HEK293 (cell line): ENCODE data around the gene PSD4.

Experiments used
- CTCF ChIP-seq: fragments of 450-650 bp; formaldehyde crosslinking; IDR thresholded peaks from 2 replicates; pipeline ENCODE4 v1.5.1; 2016; ENCODE audit warnings: missing biosample characterization, missing genetic modification characterization
- ZNF239 ChIP-seq: fragments of 450-650 bp; formaldehyde crosslinking; IDR thresholded peaks from 2 replicates; pipeline ENCODE4 v1.5.1; 2016; ENCODE audit warnings: missing biosample characterization, missing genetic modification characterization
- ZNF302 ChIP-seq: fragments of 450-650 bp; formaldehyde crosslinking; IDR thresholded peaks from 2 replicates; pipeline ENCODE4 v1.5.1; 2016; ENCODE audit warnings: missing biosample characterization, missing genetic modification characterization, low read depth
- ZNF366 ChIP-seq: fragments of 450-650 bp; formaldehyde crosslinking; conservative IDR thresholded peaks from 2 replicates; pipeline ENCODE4 v1.5.1; 2016; ENCODE audit warnings: missing biosample characterization, missing genetic modification characterization

- no peak for TF ChIP-seq ZNF302 (tag by site-specific recombination)
- no peak for TF ChIP-seq CTCF (tag by site-specific recombination)
- no peak for TF ChIP-seq ZNF239
- no peak for TF ChIP-seq ZNF366 (tag by site-specific recombination)
Measured at GRCh38 chr2:113173542-113174375, at the start of gene PSD4.
